Measurements from ENCODE around the gene USHBP1. TPM values are rescaled to one million over a fixed set of nuclear protein-coding genes. Genes with fewer than 3 reads are reported as not detected.

Gene USHBP1
- total and polyA plus RNA-seq, 2 of the 13 experiments (the other 11 are each of a cell fraction or from before 2014, with no cell fraction given): 0.15 to 1.5 TPM

DNA sequence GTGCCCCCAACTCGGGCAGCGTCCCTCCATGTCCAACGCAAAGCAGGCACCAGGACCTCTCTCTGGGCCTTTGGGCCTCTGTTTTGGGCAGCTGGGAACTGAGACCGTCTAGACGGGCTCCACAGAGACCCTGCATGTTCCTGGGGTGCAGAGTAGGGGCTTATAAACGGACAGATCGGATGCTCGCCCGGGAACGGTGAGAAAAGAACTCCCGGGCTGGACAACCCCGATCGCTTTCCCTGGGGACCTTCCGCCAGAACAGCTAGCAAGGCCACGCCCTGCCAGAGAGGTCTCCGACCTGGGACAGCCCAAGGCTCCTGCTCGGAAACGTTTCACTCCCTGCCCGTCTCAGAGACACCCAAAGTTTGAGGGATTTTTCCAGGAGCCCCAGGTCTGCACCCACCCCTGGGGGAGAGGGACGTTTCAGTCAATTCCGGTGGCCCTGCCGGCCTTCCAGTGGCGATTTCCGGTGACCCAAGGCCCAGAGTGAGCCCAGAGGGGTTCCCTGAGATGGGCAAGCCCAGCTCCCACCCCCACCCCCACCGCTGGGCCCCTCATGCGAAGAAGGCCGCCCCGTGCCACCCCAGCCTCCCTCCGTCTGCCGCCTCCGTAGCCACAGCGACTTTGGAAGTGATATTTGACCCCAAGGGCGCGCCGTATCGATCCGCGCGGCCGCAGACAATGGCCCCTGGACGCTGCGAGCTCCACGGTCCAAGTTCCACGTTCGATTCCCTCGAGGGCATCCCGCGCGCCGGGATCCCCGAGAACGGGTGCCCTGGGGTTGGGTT is 20.5 kb downstream of the USHBP1 start (continued):
- TF ChIP-seq, protein P1, sequence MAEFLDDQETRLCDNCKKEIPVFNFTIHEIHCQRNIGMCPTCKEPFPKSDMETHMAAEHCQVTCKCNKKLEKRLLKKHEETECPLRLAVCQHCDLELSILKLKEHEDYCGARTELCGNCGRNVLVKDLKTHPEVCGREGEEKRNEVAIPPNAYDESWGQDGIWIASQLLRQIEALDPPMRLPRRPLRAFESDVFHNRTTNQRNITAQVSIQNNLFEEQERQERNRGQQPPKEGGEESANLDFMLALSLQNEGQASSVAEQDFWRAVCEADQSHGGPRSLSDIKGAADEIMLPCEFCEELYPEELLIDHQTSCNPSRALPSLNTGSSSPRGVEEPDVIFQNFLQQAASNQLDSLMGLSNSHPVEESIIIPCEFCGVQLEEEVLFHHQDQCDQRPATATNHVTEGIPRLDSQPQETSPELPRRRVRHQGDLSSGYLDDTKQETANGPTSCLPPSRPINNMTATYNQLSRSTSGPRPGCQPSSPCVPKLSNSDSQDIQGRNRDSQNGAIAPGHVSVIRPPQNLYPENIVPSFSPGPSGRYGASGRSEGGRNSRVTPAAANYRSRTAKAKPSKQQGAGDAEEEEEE (CRISPR knock-in tag; IDR thresholded peaks at IDR 0.05; ENCODE audit: borderline replicate concordance): no peak
- TF ChIP-seq ZNF232 (CRISPR knock-in tag; IDR thresholded peaks at IDR 0.05; ENCODE audit: borderline replicate concordance): peak; percentile 76; the same call in 1 of the 2 replicates
- no peak for TF ChIP-seq TRIM24 (CRISPR knock-in tag; IDR thresholded peaks at IDR 0.05)
- TF ChIP-seq ZNF382 (CRISPR knock-in tag; IDR thresholded peaks at IDR 0.05; ENCODE audit: borderline replicate concordance): no peak
- TF ChIP-seq SRF (IDR thresholded peaks at IDR 0.05; ENCODE audit: low read depth, low read length): no peak
- TF ChIP-seq THYN1 (CRISPR knock-in tag; IDR thresholded peaks at IDR 0.05; ENCODE audit: borderline replicate concordance, low read depth): no peak
- TF ChIP-seq ZNF549 (CRISPR knock-in tag; IDR thresholded peaks at IDR 0.05): no peak
- TF ChIP-seq NCOA1 (CRISPR knock-in tag; IDR thresholded peaks at IDR 0.05): no peak
- 0 out of 2 replicates have a peak, but pooled peaks have one; percentile 8 for TF ChIP-seq SP4 (CRISPR knock-in tag; IDR thresholded peaks at IDR 0.05)
- TF ChIP-seq, protein P2, sequence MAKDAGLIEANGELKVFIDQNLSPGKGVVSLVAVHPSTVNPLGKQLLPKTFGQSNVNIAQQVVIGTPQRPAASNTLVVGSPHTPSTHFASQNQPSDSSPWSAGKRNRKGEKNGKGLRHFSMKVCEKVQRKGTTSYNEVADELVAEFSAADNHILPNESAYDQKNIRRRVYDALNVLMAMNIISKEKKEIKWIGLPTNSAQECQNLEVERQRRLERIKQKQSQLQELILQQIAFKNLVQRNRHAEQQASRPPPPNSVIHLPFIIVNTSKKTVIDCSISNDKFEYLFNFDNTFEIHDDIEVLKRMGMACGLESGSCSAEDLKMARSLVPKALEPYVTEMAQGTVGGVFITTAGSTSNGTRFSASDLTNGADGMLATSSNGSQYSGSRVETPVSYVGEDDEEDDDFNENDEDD (CRISPR knock-in tag; IDR thresholded peaks at IDR 0.05; ENCODE audit: borderline replicate concordance): peak; percentile 22; the same call in 1 of the 2 replicates
- 0 out of 2 replicates have a peak, but pooled peaks have one; percentile 8 for TF ChIP-seq ZNF691 (CRISPR knock-in tag; IDR thresholded peaks at IDR 0.05; ENCODE audit: borderline replicate concordance, low read depth)
- TF ChIP-seq SCMH1 (CRISPR knock-in tag; IDR thresholded peaks at IDR 0.05; ENCODE audit: borderline replicate concordance): no peak
- TF ChIP-seq MAFF (IDR thresholded peaks at IDR 0.05; ENCODE audit: low read depth, low read length): no peak
- TF ChIP-seq IKZF1 (IDR thresholded peaks at IDR 0.05): no peak
- TF ChIP-seq ZNF792 (CRISPR knock-in tag; IDR thresholded peaks at IDR 0.05): peak; percentile 0; the same call in 1 of the 2 replicates
- no peak for TF ChIP-seq CEBPG (CRISPR knock-in tag; IDR thresholded peaks at IDR 0.05)
- no peak for TF ChIP-seq ZNF484 (CRISPR knock-in tag; IDR thresholded peaks at IDR 0.05; ENCODE audit: borderline replicate concordance, low read depth)
- TF ChIP-seq, protein P3, sequence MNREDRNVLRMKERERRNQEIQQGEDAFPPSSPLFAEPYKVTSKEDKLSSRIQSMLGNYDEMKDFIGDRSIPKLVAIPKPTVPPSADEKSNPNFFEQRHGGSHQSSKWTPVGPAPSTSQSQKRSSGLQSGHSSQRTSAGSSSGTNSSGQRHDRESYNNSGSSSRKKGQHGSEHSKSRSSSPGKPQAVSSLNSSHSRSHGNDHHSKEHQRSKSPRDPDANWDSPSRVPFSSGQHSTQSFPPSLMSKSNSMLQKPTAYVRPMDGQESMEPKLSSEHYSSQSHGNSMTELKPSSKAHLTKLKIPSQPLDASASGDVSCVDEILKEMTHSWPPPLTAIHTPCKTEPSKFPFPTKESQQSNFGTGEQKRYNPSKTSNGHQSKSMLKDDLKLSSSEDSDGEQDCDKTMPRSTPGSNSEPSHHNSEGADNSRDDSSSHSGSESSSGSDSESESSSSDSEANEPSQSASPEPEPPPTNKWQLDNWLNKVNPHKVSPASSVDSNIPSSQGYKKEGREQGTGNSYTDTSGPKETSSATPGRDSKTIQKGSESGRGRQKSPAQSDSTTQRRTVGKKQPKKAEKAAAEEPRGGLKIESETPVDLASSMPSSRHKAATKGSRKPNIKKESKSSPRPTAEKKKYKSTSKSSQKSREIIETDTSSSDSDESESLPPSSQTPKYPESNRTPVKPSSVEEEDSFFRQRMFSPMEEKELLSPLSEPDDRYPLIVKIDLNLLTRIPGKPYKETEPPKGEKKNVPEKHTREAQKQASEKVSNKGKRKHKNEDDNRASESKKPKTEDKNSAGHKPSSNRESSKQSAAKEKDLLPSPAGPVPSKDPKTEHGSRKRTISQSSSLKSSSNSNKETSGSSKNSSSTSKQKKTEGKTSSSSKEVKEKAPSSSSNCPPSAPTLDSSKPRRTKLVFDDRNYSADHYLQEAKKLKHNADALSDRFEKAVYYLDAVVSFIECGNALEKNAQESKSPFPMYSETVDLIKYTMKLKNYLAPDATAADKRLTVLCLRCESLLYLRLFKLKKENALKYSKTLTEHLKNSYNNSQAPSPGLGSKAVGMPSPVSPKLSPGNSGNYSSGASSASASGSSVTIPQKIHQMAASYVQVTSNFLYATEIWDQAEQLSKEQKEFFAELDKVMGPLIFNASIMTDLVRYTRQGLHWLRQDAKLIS (CRISPR knock-in tag; IDR thresholded peaks at IDR 0.05): 0 out of 2 replicates have a peak, but pooled peaks have one; percentile 15
- TF ChIP-seq, protein P4, sequence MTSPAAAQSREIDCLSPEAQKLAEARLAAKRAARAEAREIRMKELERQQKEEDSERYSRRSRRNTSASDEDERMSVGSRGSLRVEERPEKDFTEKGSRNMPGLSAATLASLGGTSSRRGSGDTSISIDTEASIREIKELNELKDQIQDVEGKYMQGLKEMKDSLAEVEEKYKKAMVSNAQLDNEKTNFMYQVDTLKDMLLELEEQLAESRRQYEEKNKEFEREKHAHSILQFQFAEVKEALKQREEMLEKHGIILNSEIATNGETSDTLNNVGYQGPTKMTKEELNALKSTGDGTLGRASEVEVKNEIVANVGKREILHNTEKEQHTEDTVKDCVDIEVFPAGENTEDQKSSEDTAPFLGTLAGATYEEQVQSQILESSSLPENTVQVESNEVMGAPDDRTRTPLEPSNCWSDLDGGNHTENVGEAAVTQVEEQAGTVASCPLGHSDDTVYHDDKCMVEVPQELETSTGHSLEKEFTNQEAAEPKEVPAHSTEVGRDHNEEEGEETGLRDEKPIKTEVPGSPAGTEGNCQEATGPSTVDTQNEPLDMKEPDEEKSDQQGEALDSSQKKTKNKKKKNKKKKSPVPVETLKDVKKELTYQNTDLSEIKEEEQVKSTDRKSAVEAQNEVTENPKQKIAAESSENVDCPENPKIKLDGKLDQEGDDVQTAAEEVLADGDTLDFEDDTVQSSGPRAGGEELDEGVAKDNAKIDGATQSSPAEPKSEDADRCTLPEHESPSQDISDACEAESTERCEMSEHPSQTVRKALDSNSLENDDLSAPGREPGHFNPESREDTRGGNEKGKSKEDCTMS (CRISPR knock-in tag; conservative IDR thresholded peaks at IDR 0.05): no peak
- no peak for TF ChIP-seq SMARCE1 (IDR thresholded peaks at IDR 0.05; ENCODE audit: borderline replicate concordance)

All from HepG2 (cell line).